Endothelial cell of hepatic sinusoid (primary cell): ENCODE data around the gene SORL1-AS1.

Source experiments
- in situ Hi-C: cut with HindIII; loops from 2 replicates; pipeline ENCODE4 v1.10.0; 2017; ENCODE audit warnings: low sequenced_read_pairs

The SORL1-AS1 gene

GRCh38 chr11:121453589-121454299 lies 977 bp upstream of the SORL1-AS1 start:
- in situ Hi-C loops: no loop called here

GRCh38 chr11:121451986-121452608 lies 670 bp downstream of the SORL1-AS1 start, which contains the start of gene SORL1:
Gene SORL1 (plus strand): TSS chr11:121452314. CDS start chr11:121452332, 18 bp downstream.
- in situ Hi-C loops: no loop called here

DNA sequence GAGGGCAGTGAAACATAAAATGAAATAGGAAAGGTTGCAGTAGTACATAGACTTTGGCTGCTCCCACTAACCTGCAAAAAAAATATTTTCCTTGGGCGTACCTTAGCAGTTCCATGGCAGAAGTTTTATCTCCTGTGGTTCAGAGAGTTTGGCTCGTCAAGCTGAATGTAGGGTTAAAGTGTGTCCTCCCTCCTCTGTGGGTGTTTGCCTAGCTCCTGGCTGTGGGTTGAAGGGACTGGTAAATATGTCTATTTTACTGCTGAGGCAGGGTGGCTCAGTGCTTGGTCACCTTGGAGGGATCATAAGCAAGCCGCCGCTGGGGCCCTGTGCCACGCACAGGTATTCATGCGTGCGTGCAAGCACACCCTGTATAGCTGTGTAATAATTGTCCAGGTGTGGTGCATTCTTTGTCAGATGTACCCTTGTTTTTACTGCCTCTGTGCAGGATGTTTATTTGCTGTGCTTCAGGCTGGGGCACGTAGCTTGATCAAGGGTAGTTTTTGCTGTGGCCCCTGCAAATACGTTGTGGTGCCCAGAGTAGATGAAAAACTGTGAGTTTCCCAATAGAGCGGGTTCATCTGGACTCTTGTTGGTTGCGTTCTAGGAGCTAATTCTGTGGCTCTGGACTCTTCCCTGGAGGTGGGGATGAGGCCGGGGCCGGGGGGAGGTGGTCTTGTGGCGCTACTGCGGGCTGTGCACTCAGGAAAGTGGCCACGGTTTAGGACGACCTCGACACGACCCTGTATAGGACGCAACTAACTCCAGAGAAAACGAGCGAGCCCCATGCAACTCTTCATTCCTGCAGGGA lies 1.4 kb downstream of the SORL1-AS1 start:
- in situ Hi-C loops: no loop called here

GRCh38 chr11:121450401-121450800 lies 2.4 kb downstream of the SORL1-AS1 start:
- in situ Hi-C loops: no loop called here

DNA sequence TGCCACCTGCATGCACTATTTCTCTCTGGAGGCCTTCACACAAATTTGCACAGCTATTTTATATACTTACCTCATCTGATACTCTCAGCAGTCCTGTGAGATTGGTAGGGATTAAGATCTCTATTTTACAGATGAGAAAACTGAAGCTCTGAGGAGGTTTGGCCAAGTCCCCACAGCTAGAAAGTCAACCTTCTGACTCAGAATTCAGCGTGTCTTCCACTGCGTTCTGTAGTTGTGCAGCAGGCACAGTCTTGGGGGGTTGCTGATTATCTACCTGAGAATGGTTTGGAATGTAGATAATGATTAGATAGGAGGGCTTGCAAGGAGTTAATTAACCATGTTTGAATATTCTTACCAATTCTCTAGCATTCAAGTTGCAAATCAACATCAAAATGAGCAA lies 3.1 kb downstream of the SORL1-AS1 start:
- in situ Hi-C loops: no loop called here

GRCh38 chr11:121449123-121449522 lies 3.6 kb downstream of the SORL1-AS1 start:
- in situ Hi-C loops: no loop called here

DNA sequence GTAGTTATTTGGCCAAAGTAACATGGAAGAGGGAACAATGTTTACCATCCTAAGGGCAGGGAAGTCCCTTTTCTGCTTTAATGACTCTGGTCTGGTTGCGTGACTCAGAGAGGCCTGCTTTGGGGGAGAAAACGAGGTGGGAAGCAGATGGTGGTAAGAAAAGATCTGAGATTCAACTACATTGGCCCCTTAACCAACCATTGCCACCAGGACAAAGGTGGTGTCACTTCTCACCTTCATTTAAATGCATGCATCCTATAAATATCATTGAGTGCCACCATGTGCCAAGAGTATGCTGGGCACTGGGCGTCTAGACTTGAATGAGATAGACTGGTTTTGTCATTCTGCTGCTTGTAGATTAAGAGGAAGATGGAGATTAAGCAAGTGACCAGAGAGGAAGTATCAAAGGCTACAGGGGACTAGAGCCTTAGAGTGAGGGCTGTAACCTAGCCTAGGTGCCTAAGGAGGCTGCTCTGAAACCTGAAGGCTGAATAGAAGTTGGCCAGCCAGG lies 4.3 kb downstream of the SORL1-AS1 start:
- in situ Hi-C loops: no loop called here

DNA sequence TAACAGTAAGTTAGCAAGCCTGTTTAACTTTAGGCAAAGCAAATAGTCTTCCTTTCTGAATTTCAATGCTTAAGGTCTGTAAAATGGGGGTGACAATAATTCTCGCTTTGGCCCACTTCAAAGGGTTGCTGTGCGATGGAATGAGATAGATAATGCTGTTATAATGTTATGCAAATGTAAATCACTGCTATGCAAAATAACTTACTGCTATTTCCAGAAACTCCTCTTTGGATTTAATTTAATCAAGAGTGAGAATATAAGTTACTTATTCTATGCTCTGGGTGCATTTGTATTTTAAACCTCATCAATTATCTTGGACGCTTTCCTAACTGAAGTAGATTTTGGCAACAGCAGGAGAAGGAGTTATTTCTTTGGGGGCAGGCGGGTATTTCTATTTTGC lies 4.8 kb downstream of the SORL1-AS1 start:
- in situ Hi-C loops: no loop called here

- in situ Hi-C loops: no loop called here
Measured at GRCh38 chr11:121446752-121447156, 6.0 kb downstream of the SORL1-AS1 start.

DNA sequence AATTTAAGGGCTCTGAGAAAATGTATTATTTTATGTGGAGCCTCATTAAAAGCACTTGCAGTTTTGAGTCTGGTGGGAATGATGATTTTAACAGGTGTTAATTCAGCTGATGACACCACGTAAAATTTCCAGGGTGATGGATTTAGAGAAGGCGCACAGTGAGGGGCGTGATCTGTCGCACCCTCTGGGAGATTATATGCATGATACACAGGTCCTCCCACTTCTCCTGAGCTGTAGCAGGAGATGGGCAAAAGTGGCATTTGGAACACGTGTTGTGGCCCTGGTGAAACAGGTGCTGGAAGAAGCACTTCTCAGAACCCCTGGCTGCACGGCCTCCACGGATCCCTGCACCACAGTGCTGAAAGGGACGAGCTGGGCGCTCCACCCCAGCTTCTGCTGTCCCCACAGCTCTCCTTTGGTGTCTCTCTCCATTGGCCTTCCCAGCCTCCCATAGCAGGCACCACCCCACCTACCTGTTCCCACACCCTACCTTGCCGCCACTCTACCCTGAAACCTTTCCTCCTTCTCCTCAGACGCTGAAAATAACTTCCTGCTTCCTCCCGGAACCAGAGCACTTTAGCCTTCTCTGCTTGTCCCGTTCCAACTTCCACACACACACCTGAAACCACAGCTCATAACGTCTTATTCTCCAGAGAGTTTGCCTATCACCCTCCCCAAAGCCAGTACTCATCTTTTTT lies 7.5 kb downstream of the SORL1-AS1 start:
- in situ Hi-C loops: no loop called here

GRCh38 chr11:121444526-121444925 lies 8.2 kb downstream of the SORL1-AS1 start:
- in situ Hi-C loops: loop anchor here (5.0 kb wide), 1 partner anchor 117 kb away; no protein-coding TSS in a partner anchor

- in situ Hi-C loops: loop anchor here (5.0 kb wide), 1 partner anchor 116 kb away; no protein-coding TSS in a partner anchor
Measured at GRCh38 chr11:121443688-121444275, 9.0 kb downstream of the SORL1-AS1 start.

DNA sequence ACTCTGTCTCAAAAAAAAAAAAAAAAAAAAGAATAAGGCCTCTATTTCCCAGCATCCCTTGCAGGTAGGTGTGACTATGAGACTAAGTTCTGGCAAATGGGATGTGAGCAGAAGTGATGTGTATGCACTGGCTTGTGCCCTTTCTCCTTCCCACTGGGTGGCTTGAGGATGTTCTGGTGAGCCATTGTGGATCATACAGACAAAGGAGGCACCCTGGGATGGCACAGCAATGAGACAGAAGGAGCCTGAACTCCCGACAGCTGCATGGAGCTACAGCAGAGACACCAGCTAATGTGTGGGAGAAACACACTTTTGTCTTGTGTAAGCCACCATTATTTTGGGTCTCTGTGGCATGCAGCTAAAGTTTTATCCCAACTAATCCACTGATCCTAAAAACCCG lies 11.2 kb downstream of the SORL1-AS1 start:
- in situ Hi-C loops: loop anchor here (5.0 kb wide), 1 partner anchor 114 kb away; no protein-coding TSS in a partner anchor

DNA sequence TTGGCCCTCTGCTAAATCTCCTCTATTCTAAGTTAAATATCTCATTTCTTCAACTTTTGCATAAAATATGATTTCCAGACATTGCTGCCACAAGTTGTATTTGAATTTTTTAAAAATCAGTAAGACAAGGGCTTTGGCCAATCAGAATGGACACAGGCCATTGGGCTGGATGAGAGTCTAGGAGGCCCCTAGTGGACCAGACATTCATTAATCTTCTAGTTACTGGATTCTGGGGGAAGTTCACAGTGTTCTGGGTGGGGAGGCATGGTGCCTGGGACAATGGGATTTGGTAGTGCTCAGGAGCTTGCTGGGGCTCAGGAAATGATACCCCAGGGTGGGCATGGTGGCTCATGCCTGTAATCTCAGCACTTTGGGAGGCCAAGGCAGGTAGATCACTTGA lies 13.0 kb downstream of the SORL1-AS1 start:
- in situ Hi-C loops: loop anchor here (5.0 kb wide), 1 partner anchor 112 kb away; no protein-coding TSS in a partner anchor

DNA sequence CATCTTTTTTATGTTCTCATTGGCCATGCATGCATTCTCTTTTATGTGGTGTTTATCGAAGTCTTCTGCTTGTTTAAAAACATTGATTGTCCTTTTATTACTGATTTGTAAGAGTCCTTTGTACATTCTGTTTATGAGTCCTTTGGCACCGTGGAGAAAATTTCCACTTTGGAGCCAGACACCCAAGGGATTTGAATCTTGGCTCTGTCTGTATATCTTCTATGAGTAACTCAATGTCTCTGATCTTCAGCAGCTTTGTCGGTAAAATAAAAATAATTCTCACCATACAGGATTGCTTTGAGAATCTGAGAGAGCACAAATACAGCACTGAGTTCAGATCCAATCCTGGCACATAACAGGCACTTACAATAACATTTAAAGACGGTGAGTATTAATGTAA lies 13.4 kb downstream of the SORL1-AS1 start:
- in situ Hi-C loops: no loop called here

DNA sequence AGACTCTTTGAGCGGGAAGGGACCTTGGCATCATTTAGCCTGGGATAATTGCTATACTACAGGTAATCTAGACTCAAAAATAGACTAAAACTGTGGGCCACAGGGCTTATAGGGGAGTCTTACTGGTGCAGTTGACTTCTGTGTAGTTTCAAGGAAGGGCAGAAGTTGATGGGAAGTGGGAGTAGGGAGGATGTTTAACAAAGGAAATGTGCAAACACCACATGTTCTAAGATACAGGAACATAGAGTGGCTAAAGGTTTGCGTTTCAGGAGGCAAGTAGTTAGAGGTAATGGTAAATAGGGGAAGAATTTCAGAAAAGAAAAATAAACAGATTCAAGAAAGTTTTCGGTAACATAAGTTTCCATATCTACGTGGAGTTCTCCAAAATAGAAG lies 15.1 kb downstream of the SORL1-AS1 start:
- in situ Hi-C loops: no loop called here

DNA sequence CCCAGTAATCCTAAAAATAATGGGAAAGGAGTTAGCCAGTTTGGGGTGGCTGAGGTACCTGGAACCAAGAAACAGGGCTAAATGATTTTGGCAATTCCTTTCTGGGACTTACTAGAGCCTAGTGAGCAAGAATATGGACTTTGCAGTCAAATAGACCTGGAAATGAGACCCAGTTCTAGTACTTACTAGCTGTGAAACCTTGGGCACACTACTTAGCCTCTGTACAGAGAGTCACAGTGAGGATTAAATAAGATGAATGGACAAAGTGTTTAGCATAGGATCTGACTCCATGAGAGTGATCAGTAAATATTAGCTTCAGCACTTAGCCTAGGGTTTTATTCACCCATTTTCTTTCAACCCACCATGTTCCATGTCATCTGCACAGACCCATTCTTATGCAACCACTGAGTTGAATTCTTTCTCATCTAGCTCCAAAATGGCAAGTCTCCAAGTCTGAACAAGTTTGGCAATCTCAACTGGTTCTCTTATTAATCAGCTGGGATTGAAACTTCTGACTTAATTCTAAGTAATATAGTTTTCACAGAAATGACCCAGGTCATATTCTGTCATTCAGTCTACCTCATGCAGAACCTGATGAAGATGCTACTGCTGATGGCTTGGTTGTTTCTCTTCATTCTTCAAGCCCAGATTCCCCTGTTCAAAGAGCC lies 15.6 kb downstream of the SORL1-AS1 start:
- in situ Hi-C loops: no loop called here

DNA sequence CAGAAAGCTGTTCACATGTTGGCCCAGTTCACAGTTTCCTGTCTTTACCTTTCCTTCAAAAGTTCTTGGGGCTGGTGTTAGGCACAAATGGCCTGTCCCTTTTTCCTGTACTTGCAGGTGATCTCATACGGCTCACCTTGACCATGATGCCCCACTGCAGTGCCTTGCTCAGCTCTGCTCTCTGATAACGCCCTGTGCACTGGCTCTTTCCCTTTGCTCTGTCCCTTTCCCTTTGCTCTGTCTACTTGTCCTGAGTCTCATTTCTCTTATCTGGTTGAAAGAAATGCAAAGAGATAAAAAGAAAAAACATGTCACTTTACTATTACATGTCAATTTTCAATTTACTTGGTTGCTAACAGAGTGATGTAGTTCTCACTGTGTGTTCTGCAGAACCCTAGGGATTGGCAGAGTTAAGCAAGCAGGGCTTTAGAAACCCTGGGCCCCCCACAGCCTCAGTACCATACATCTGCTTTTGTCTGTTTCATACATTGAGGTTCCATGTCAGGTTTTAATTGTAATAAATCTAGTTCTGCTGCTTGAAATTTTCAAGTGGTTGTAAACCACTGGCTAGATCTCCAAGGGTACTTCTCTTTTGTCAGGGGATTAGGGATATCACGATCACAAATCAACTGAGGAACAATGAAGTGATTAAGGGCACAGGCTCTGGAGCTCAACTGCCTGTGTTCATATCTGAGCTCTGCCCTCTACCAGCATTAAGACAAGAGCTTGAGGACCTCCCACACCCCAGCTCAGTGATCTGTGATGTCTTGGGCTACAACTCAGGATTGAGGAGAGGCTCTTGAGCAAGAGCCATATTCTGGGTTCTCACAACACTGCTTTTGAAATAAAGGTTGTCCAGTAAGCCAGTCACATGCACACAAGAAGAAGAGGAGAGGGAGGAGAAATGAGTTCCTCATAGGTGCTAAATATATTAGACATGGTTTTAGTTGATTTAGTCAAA lies 16.9 kb downstream of the SORL1-AS1 start:
- in situ Hi-C loops: no loop called here

DNA sequence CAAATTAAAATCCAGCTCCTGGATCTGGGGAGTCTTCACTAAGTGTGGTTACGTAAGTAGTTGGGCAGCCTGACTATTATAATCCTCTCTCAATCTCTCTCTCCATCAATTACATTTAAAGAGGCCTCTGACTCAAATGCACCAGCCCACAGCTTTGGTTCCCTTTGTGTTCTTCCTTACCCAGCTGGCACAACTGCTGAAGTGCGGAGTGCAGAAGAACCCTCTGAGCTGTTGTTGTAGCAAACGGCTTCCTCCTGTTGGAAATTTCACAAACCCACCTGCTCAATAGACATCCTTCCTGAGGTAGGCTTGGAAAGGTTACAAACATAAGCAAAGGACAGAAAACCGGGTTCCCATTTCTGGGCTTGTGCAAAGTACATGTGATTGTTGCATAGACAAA lies 17.6 kb downstream of the SORL1-AS1 start:
- in situ Hi-C loops: no loop called here
